ENCODE measurements around the gene RAPGEF3.

Gene RAPGEF3

GRCh38 chr12:47736877-47737676 lies 21.6 kb downstream of the RAPGEF3 start:
- no peak overlapping the region for H2AFZ ChIP-seq (ENCODE audit: low read depth, low read length)
- no peaks in the 10 kb centered on the region for H3K27me3 ChIP-seq (ENCODE audit: insufficient read depth, low read length, poor library complexity)
- no peak overlapping the region for H3K27ac ChIP-seq (ENCODE audit: low read length)
- H3K4me1 ChIP-seq (ENCODE audit: insufficient read depth, low read length) = peaks cover 14% of the 10 kb centered on the region
- H3K4me2 ChIP-seq (ENCODE audit: insufficient read depth, low read length) = no peak overlapping the region
- no peak overlapping the region for H3K9ac ChIP-seq (ENCODE audit: low read depth, low read length)
- H3K4me3 ChIP-seq (ENCODE audit: low read depth in 1 of 2, low read length in 2 of 2) = no peak overlapping the region
- no peaks in the 10 kb centered on the region for H3K79me2 ChIP-seq (ENCODE audit: insufficient read depth, low read length)
- DNase-seq (no peak), ATAC-seq (ENCODE audit: insufficient read depth, low read depth) (no peak)
- TF ChIP-seq EZH2 (IDR thresholded peaks at IDR 0.05; ENCODE audit: borderline replicate concordance, low read depth, low read length, severe bottlenecking) (no peak), CTCF (IDR thresholded peaks at IDR 0.05; ENCODE audit: borderline replicate concordance, extremely low read depth, low read length, poor library complexity, severe bottlenecking) (no peak)
- H3K9me3 ChIP-seq (ENCODE audit: insufficient read depth, low read length, severe bottlenecking) = no peaks in the 10 kb centered on the region
- peaks cover 16% of the 10 kb centered on the region; the same call in 1 of the 2 replicates for H4K20me1 ChIP-seq (ENCODE audit: insufficient read depth, low read length)
- no peaks in the 10 kb centered on the region for H3K36me3 ChIP-seq (ENCODE audit: insufficient read depth, low read length)

- DNase-seq (no peak), ATAC-seq (ENCODE audit: insufficient read depth, low read depth) (no peak)
- H3K4me2 ChIP-seq (ENCODE audit: insufficient read depth, low read length) = no peak overlapping the region
- no peaks in the 10 kb centered on the region for H3K27me3 ChIP-seq (ENCODE audit: insufficient read depth, low read length, poor library complexity)
- H3K79me2 ChIP-seq (ENCODE audit: insufficient read depth, low read length) = no peaks in the 10 kb centered on the region
- no peak overlapping the region for H2AFZ ChIP-seq (ENCODE audit: low read depth, low read length)
- H4K20me1 ChIP-seq (ENCODE audit: insufficient read depth, low read length) = peaks cover 18% of the 10 kb centered on the region; the same call in 1 of the 2 replicates
- TF ChIP-seq CTCF (IDR thresholded peaks at IDR 0.05; ENCODE audit: borderline replicate concordance, extremely low read depth, low read length, poor library complexity, severe bottlenecking) = no peak
- no peak for TF ChIP-seq EZH2 (IDR thresholded peaks at IDR 0.05; ENCODE audit: borderline replicate concordance, low read depth, low read length, severe bottlenecking)
- peaks cover 5% of the 10 kb centered on the region for H3K4me1 ChIP-seq (ENCODE audit: insufficient read depth, low read length)
- H3K9ac ChIP-seq (ENCODE audit: low read depth, low read length) = no peak overlapping the region
- no peaks in the 10 kb centered on the region for H3K36me3 ChIP-seq (ENCODE audit: insufficient read depth, low read length)
- H3K9me3 ChIP-seq (ENCODE audit: insufficient read depth, low read length, severe bottlenecking) = no peaks in the 10 kb centered on the region
- H3K27ac ChIP-seq (ENCODE audit: low read length) = no peak overlapping the region
- no peak overlapping the region for H3K4me3 ChIP-seq (ENCODE audit: low read depth in 1 of 2, low read length in 2 of 2)
Observed at GRCh38 chr12:47736216-47736615, 22.5 kb downstream of the RAPGEF3 start.

GRCh38 chr12:47735649-47736048 lies 23.0 kb downstream of the RAPGEF3 start:
- Histone ChIP-seq H3K4me1 (ENCODE audit: insufficient read depth, low read length) (no peaks in the 10 kb centered on the region), H3K4me3 (ENCODE audit: low read depth in 1 of 2, low read length in 2 of 2) (no peak overlapping the region), H3K27ac (ENCODE audit: low read length) (no peak overlapping the region), H2AFZ (ENCODE audit: low read depth, low read length) (no peak overlapping the region), H3K9ac (ENCODE audit: low read depth, low read length) (no peak overlapping the region), H4K20me1 (ENCODE audit: insufficient read depth, low read length) (peaks cover 18% of the 10 kb centered on the region; the same call in 1 of the 2 replicates), H3K9me3 (ENCODE audit: insufficient read depth, low read length, severe bottlenecking) (no peaks in the 10 kb centered on the region), H3K36me3 (ENCODE audit: insufficient read depth, low read length) (no peaks in the 10 kb centered on the region), H3K4me2 (ENCODE audit: insufficient read depth, low read length) (no peak overlapping the region), H3K79me2 (ENCODE audit: insufficient read depth, low read length) (no peaks in the 10 kb centered on the region), H3K27me3 (ENCODE audit: insufficient read depth, low read length, poor library complexity) (no peaks in the 10 kb centered on the region)
- DNase-seq = no peak
- TF ChIP-seq EZH2 (IDR thresholded peaks at IDR 0.05; ENCODE audit: borderline replicate concordance, low read depth, low read length, severe bottlenecking) = no peak
- TF ChIP-seq CTCF (IDR thresholded peaks at IDR 0.05; ENCODE audit: borderline replicate concordance, extremely low read depth, low read length, poor library complexity, severe bottlenecking) = no peak
- ATAC-seq (ENCODE audit: insufficient read depth, low read depth) = no peak
